GM21576 (cell line): ENCODE results near the gene NHS.
"Not testable (repeated sequence)": the region's sequence is repeated elsewhere in the genome, so short reads cannot be mapped to it uniquely, and the experiment has no call there.

Experiments
- ATAC-seq: cut with Tn5 transposase; IDR thresholded peaks from one replicate; pipeline ENCODE4 v1.9.1; 2021; ENCODE audit warnings: mild to moderate bottlenecking, moderate library complexity; ENCODE audit not compliant: unreplicated experiment

Gene NHS

GRCh38 chrX:17443556-17443955 is 68.6 kb downstream of the NHS start:
- no peak for ATAC-seq

DNA sequence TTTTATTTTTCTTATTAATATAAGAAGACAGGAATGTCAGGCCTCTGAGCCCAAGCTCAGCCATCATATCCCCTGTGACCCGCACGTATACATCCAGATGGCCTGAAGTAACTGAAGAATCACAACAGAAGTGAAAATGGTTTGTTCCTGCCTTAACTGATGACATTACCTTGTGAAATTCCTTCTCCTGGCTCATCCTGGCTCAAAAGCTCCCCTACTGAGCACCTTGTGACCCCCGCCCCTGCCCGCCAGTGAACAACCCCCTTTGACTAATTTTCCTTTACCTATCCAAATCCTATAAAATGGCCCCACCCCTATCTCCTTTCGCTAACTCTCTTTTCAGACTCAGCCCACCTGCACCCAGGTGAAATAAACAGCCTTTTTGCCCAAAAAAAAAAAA is 71.3 kb downstream of the NHS start:
- not testable (repeated sequence) for ATAC-seq

DNA sequence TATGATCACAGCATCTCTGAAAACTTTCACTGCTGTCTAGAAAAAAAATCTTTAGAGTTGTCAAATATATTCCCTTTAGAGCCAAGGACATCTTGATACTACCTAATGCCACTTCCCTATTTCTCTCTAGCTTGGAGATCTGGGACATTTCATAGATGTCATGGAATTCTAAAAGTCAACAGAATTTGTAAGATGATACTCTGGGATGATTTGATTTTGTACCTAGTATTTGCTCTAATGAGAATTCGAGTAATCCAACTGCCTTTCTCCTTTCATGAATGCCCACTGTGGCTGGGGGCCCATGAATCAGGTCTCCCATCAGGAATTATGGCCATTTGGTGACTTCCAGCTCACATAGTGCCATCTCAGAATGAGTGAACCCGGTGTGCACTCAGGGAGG is 73.2 kb downstream of the NHS start:
- no peak for ATAC-seq

- no peak for ATAC-seq
These were observed 74.9 kb downstream of the NHS start for GRCh38 chrX:17449866-17450265.

DNA sequence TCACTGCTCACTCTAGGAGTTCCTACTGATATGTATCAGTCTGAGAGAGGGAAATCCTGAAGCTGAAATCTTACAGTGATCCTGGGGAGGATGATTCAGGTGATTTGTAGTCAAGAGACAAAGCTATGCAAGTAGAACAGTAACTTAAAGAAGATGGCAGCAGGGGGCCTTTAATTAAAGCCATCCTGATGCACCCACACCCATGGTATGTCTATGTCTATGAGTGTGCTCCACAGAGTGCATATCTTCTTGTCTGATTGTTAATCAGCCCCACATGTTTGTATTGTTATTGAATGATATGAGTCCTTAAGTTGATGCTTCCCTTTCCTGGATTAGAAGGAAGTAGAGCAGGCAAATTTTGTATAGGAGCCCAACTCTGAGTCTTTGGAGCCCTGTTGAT is 78.8 kb downstream of the NHS start:
- no peak for ATAC-seq

DNA sequence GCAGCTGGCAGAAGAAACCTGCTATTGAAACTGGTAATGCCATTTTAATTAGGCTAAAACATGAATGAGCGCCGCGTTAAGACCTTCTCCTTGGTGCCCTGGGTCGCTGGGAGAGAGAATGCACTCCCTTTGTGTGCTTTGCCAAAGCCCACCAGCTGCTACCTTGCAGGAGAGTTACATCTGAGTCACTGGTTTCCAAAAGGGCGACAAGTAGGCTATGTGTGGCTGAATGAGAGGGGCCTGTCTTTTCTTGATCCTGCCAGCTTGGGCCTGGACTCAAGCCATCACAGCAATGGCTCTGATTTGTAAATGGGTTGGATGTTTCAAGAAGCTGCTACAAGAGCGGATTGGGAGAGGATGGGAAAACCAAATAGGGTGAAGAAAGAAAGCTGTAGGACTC is 81.5 kb downstream of the NHS start:
- no peak for ATAC-seq

DNA sequence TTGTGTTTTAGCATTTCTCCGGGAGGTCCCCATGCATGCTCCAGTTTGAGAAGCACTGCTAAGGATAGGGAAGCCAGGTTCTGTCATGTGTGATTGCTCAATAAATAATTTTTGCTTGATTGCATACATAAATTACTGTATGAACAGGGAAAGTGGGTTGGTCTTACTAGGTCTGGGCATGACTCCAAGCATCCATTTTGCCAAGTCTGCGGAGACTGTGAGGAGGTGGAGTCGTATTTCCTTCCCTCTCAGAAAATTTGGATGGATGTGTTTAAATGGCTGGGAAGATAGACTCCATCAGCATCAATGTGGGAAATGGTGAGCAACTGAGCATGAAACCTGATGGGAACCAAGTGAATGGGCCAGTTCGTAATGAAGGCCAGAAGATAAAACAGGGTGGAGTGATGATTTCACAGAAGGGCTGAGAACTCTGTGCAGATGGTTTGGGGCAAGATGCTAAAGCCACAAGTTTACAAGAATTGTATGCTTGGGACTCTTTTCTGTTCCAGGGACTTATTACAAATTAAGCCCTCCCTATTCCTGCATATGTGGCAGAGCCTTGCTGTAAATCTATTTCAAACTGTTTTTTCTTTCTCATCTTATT is 84.1 kb downstream of the NHS start:
- no peak for ATAC-seq

DNA sequence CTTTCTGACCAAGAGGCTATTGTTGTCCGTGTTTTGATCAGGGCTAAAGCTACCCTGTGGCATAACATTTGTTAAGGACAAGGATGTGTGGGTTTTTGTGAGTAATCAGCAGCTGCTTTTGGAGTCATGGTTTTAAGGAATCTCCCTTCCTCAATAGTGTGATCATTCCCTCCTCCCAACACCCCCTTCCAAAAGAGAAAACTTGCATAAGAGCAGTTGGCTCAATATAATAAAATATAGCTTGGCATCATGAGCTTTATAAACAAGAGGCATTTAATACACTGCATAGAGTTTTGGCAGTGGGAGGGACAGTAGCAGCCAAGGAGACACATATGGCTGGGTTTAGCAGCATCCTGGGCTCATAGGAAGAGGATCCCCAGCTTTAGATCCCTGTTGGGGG is 84.7 kb downstream of the NHS start:
- ATAC-seq = no peak

DNA sequence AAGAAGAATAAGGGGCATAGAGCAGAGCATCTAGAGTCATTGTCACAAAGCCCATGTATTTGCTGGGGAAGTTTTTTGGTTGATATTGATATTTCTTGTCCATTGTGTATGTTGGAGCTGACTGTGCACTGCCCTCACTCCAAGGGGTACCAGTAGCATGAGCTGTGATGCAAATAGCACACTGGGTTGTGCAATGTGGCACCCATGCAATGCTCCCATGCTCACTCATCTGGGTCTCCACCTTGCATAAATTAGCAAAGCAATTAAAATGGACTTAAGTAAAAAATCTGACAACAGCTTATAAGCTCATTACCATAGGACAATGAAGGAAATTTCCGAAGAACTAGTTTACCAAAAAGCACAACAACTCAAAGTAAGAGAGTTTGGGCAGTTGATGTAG is 87.9 kb downstream of the NHS start:
- no peak for ATAC-seq

- ATAC-seq = no peak
These were observed 89.2 kb downstream of the NHS start for GRCh38 chrX:17464194-17464593.

GRCh38 chrX:17465201-17465600 is 90.2 kb downstream of the NHS start:
- no peak for ATAC-seq

- no peak for ATAC-seq
These were observed 90.8 kb downstream of the NHS start for GRCh38 chrX:17465802-17466201.

DNA sequence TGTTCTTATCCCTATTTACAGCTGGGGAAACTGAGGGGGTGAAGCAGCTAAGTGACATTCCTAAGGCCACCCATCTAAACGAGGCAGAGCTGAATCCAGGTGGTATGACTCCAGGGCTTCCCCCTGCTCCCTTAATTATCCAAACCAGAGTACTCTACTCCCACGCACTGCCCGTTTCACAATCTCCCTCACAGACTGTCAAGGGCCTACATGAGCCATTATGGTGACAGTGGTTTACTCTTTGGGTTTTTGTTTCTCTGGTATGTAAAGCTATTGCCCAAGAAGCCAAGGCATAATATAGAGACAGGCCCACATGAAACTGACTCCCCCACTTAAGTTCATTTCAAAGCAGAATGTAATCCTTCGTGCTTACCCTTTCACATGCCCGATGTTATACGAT is 95.1 kb downstream of the NHS start:
- ATAC-seq = no peak

GRCh38 chrX:17471121-17471520 is 96.1 kb downstream of the NHS start:
- ATAC-seq = no peak

GRCh38 chrX:17471861-17472260 is 96.9 kb downstream of the NHS start:
- ATAC-seq = no peak

DNA sequence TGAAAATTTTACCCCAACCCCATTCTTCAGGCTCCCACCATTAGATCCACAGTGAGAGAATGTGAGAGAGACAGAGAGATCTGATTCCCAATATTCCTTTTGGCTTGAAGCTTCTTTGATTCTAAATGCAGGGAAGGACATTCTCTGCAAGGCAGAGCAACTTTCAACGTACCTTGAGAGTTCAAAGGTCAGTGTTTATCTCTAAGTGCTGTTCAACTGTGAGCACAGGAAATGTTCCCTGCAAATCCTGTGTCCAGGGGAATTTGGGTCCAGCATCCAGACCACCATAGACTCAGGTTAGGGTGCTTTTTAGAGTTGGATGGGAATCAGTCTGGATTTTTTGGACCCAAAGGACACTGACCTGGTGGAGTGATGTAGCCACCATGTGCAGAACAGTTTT is 97.4 kb downstream of the NHS start:
- no peak for ATAC-seq

GRCh38 chrX:17473021-17473420 is 98.0 kb downstream of the NHS start:
- ATAC-seq = no peak

- no peak for ATAC-seq
These were observed 99.9 kb downstream of the NHS start for GRCh38 chrX:17474892-17475291.

- ATAC-seq = no peak
These were observed 100.6 kb downstream of the NHS start for GRCh38 chrX:17475449-17476217.

DNA sequence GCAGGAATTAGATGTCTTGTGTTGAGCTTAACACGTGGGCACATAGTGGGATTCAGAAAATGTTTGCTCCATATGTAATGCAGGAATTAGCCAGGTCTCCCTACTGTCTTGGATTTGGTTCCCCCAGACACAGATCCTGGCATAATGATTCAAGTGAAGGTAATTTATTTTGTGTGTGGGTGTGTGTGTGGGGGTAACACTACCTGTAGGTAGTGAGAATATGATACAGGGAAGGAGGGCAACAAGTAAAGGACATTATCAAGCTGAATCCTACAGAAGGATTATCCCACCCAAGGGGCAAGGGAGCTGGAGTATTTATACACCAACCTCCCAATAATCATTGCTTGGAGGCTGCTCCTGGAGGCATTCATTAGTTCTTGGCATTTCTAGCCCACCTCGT is 101.4 kb downstream of the NHS start:
- no peak for ATAC-seq

DNA sequence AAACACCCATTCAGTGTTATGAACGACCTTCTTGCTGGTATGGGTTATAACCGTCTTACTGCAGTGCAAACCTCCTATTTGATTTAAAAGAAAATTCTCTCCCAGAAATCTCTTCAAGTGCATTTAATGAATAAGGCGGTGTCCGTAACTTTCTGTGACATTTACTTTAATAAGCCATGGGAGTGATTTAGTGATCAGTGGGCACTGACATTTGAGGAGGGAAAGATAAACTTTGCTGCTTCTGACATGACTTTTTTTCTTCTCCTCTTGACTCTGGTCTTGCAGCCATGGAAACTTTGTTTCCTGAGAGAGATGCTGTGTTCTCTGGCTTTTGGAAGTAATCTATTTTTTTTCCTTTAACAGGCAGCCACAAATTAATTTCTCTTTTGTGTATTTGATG is 106.1 kb downstream of the NHS start:
- ATAC-seq = no peak

- ATAC-seq = no peak
These were observed 109.6 kb downstream of the NHS start for GRCh38 chrX:17484592-17484991.

DNA sequence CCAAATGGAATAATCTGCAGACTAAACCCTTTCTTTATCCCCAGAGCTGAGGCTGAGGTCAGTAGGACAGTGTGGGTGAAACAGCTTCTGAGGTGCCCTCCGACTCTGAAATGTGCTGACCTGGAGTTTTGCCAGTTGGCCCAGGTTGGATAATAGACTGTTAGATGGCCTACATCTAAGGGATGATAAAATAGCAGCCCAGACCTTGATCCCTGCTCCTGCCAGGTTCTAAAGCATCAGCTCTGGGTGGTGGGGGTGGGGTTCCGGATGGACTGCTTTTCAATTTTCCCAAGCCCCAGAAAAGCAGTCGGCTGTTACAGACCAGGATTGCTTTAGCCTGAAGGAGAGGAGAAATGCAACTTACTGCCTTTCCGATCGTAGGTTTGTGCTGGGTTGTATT is 110.4 kb downstream of the NHS start:
- ATAC-seq = no peak
